Tibial nerve (tissue), 3 donors: ENCODE measurements around the gene KIZ.

Source experiments
- POLR2A ChIP-seq, 2 donors: fragments of 450-650 bp; IDR thresholded peaks; one replicate each; pipeline ENCODE4 v1.6.1; 2017; ENCODE audit warnings: antibody characterized with exemption in 2 of 2, mild to moderate bottlenecking in 2 of 2, moderate library complexity in 2 of 2
- TF ChIP-seq, protein P1 (sequence below), 5 experiments: fragments of 200-600 bp in 3 of 5; fragments of 450-650 bp in 2 of 5; sonication (generic) in 3 of 5; IDR thresholded peaks; one replicate each; pipeline ENCODE4 v1.5.1; 2016 to 2019; ENCODE audit warnings: antibody characterized with exemption in 5 of 5, mild to moderate bottlenecking in 3 of 5, moderate library complexity in 2 of 5

DNA sequence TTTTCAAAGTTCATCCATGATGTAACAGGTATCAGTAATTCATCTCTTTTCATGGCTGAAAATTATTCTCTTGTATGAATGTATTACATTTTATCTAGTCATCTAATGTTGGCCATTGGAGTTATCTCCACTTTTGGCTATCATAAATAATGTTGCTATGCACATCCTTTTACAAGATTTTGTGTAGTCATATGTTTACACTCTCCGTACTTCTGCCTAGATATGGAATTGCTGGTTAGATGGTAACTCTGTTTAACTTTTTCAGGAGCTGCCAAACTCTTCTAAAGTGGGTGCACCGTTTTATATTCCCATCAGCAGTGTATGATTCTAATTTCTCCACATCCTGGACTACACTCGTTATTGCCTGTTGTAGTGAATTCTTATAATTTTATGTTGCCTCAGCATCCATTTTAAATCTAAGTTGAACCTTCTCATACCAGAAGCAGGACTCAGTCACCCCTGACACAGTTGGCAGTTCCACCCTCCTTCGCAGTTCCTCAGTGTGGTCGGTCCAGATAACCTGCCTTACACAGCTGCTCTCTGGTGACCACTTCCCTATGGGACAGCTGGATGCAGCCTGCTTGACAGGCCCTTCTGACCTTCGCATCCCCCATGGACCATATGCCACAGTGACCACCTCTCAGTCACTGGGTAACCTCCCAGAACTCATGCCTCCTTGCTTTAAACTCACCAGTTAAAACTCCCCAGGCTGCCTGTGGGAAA lies 33.9 kb downstream of the KIZ start:
- no peak for TF ChIP-seq POLR2A (IDR thresholded peaks at IDR 0.05)
- TF ChIP-seq, protein P1, sequence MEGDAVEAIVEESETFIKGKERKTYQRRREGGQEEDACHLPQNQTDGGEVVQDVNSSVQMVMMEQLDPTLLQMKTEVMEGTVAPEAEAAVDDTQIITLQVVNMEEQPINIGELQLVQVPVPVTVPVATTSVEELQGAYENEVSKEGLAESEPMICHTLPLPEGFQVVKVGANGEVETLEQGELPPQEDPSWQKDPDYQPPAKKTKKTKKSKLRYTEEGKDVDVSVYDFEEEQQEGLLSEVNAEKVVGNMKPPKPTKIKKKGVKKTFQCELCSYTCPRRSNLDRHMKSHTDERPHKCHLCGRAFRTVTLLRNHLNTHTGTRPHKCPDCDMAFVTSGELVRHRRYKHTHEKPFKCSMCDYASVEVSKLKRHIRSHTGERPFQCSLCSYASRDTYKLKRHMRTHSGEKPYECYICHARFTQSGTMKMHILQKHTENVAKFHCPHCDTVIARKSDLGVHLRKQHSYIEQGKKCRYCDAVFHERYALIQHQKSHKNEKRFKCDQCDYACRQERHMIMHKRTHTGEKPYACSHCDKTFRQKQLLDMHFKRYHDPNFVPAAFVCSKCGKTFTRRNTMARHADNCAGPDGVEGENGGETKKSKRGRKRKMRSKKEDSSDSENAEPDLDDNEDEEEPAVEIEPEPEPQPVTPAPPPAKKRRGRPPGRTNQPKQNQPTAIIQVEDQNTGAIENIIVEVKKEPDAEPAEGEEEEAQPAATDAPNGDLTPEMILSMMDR (IDR thresholded peaks at IDR 0.05), result no peak
